GM23338 (cell line): Measurements from ENCODE around the gene TTC3. TPM values are rescaled to one million over a fixed set of nuclear protein-coding genes. Genes with fewer than 3 reads are reported as not detected.

Experiments
- ATAC-seq: fragments of 200-7000 bp; cut with Tn5 transposase; 3 replicates; pipeline ENCODE4 v1.9.1; 2020
- DNase-seq: peaks from one replicate; pipeline ENCODE4 v3.0.0-alpha.2; 2015; ENCODE audit warnings: low spot score
- H2AFZ ChIP-seq: fragments of 200-600 bp; sonication (generic); 2 replicates; pipeline ENCODE4 v1.8.0; 2016; ENCODE audit warnings: antibody characterized with exemption, mild to moderate bottlenecking, moderate library complexity
- H3F3A ChIP-seq: fragments of 200-600 bp; sonication (generic); replicated peaks from 2 replicates; pipeline ENCODE4 v1.8.0; 2017; ENCODE audit warnings: antibody characterized with exemption, mixed run types, low read depth
- H3K27ac ChIP-seq: fragments of 200-600 bp; sonication (generic); 2 replicates; pipeline ENCODE4 v1.6.1; 2016; ENCODE audit warnings: low read depth
- H3K27me3 ChIP-seq: fragments of 200-600 bp; sonication (generic); 2 replicates; pipeline ENCODE4 v1.8.0; 2016; ENCODE audit warnings: mild to moderate bottlenecking, mixed run types, moderate library complexity; ENCODE audit not compliant: insufficient read depth
- H3K36me3 ChIP-seq: fragments of 200-600 bp; sonication (generic); 2 replicates; pipeline ENCODE4 v1.8.0; 2016; ENCODE audit warnings: mild to moderate bottlenecking; ENCODE audit not compliant: insufficient read depth
- H3K4me1 ChIP-seq: fragments of 200-600 bp; sonication (generic); 2 replicates; pipeline ENCODE4 v1.8.0; 2016; ENCODE audit warnings: mild to moderate bottlenecking, moderate library complexity; ENCODE audit not compliant: insufficient read depth
- H3K4me2 ChIP-seq: fragments of 200-600 bp; sonication (generic); 2 replicates; pipeline ENCODE4 v1.7.1; 2017; ENCODE audit warnings: mixed run types
- H3K4me3 ChIP-seq: fragments of 200-600 bp; sonication (generic); 2 replicates; pipeline ENCODE4 v1.6.1; 2016; ENCODE audit warnings: mixed run types
- H3K79me2 ChIP-seq: fragments of 200-600 bp; sonication (generic); replicated peaks from 2 replicates; pipeline ENCODE4 v1.8.0; 2017; ENCODE audit warnings: mild to moderate bottlenecking; ENCODE audit not compliant: insufficient read depth
- H3K9me2 ChIP-seq: fragments of 200-600 bp; sonication (generic); 2 replicates; pipeline ENCODE4 v1.8.0; 2017; ENCODE audit not compliant: insufficient read depth
- H4K20me1 ChIP-seq: fragments of 200-600 bp; sonication (generic); replicated peaks from 2 replicates; pipeline ENCODE4 v1.8.0; 2017; ENCODE audit warnings: mild to moderate bottlenecking; ENCODE audit not compliant: insufficient read depth
- H3K27ac Mint-ChIP-seq: 2 replicates; pipeline ENCODE4 v1.8.0; 2020; ENCODE audit warnings: inconsistent platforms, mild to moderate bottlenecking, moderate library complexity, mixed read lengths
- H3K27me3 Mint-ChIP-seq: 3 replicates; pipeline ENCODE4 v1.8.0; 2022; ENCODE audit warnings: low read depth, mild to moderate bottlenecking, moderate library complexity, mixed read lengths, inconsistent platforms; ENCODE audit not compliant: insufficient read depth, poor library complexity
- H3K36me3 Mint-ChIP-seq: 3 replicates; pipeline ENCODE4 v1.8.0; 2021; ENCODE audit warnings: low read depth, mild to moderate bottlenecking, inconsistent platforms, moderate library complexity, mixed read lengths
- H3K4me1 Mint-ChIP-seq: 3 replicates; pipeline ENCODE4 v1.8.0; 2020; ENCODE audit warnings: mild to moderate bottlenecking, inconsistent platforms, mixed read lengths
- H3K4me3 Mint-ChIP-seq: 3 replicates; pipeline ENCODE4 v1.8.0; 2021; ENCODE audit warnings: moderate library complexity, mild to moderate bottlenecking, inconsistent platforms, mixed read lengths
- H3K9me3 Mint-ChIP-seq: 3 replicates; pipeline ENCODE4 v1.8.0; 2020; ENCODE audit warnings: moderate library complexity, mild to moderate bottlenecking, inconsistent platforms, mixed read lengths
- CREB1 ChIP-seq: fragments of 250-450 bp; sonication (Bioruptor Pico); IDR thresholded peaks from 2 replicates; pipeline ENCODE4 v1.5.0; 2020; ENCODE audit warnings: low read depth, mild to moderate bottlenecking, moderate library complexity
- CTCF ChIP-seq, 2 experiments: fragments of 200-600 bp in 1 of 2; sonication (generic) in 1 of 2; conservative IDR thresholded peaks; 2 replicates each; pipeline versions ENCODE4 v1.5.1 to v1.6.1; 2016 to 2017; ENCODE audit warnings: antibody characterized with exemption in 2 of 2, low read depth in 2 of 2, mild to moderate bottlenecking in 2 of 2, moderate library complexity in 1 of 2
- EZH2 ChIP-seq: fragments of 200-600 bp; sonication (generic); IDR thresholded peaks from one replicate; pipeline ENCODE4 v1.8.0; 2017; ENCODE audit warnings: antibody characterized with exemption, mild to moderate bottlenecking, low read depth; ENCODE audit not compliant: unreplicated experiment
- EZH2phosphoT487 ChIP-seq: fragments of 200-600 bp; sonication (generic); IDR thresholded peaks from one replicate; pipeline ENCODE4 v1.8.1; 2018; ENCODE audit warnings: antibody characterized with exemption; ENCODE audit not compliant: unreplicated experiment
- JUNB ChIP-seq: IDR thresholded peaks from one replicate; pipeline ENCODE4 v1.6.1; 2016; ENCODE audit warnings: antibody characterized with exemption; ENCODE audit not compliant: unreplicated experiment
- POLR2AphosphoS5 ChIP-seq: IDR thresholded peaks from 2 replicates; pipeline ENCODE4 v1.6.1; 2016; ENCODE audit warnings: antibody characterized with exemption, low read depth
- REST ChIP-seq: IDR thresholded peaks from one replicate; pipeline ENCODE4 v1.6.1; 2018; ENCODE audit warnings: antibody characterized with exemption; ENCODE audit not compliant: unreplicated experiment
- ZNF114 ChIP-seq: fragments of 250-450 bp; sonication (Bioruptor Pico); IDR thresholded peaks from 2 replicates; pipeline ENCODE4 v1.5.0; 2020; ENCODE audit warnings: mild to moderate bottlenecking, moderate library complexity
- ZNF331 ChIP-seq: fragments of 250-450 bp; sonication (Bioruptor Pico); IDR thresholded peaks from 2 replicates; pipeline ENCODE4 v1.5.0; 2020; ENCODE audit warnings: low read depth, mild to moderate bottlenecking, moderate library complexity
- ZNF462 ChIP-seq: fragments of 250-450 bp; sonication (Bioruptor Pico); IDR thresholded peaks from 2 replicates; pipeline ENCODE4 v1.5.0; 2020; ENCODE audit warnings: mild to moderate bottlenecking, moderate library complexity
- polyA plus RNA-seq: library from polyadenylated mRNA; unstranded; fragments of >200 nt; fragmentation: Nextera tagmentation; extraction: Ambion mirVana; gene quantifications from 2 replicates; pipeline ENCODE4 v1.2.1, GENCODE V29; 2016
- total RNA-seq: library from RNA; depleted of rRNA; stranded (reverse); fragments of >200 nt; shearing (Covaris generic); gene quantifications from 2 replicates; pipeline ENCODE4 v1.2.3, GENCODE V29; 2014

TTC3 gene
- total and polyA plus RNA-seq, 2 experiments from 2014 or later: 28.9 to 48.6 TPM

GRCh38 chr21:37188825-37189224 lies 115.8 kb downstream of the TTC3 start (continued):
- no peak for TF ChIP-seq REST

GRCh38 chr21:37192019-37192418 lies 119.0 kb downstream of the TTC3 start:
- H3K79me2 ChIP-seq: no peaks in the 10 kb centered on the region
- no peaks in the 10 kb centered on the region for H3K9me2 ChIP-seq
- no peak overlapping the region for H2AFZ ChIP-seq
- no peak overlapping the region for H3K4me2 ChIP-seq
- H3K27ac ChIP-seq: no peak overlapping the region
- no peak overlapping the region for H3K4me3 ChIP-seq
- ATAC-seq: no peak
- no peaks in the 10 kb centered on the region for H3F3A ChIP-seq
- Mint-ChIP-seq H3K9me3 (no peaks in the 10 kb centered on the region), H3K4me1 (peaks cover 12% of the 10 kb centered on the region), H3K27ac (no peak overlapping the region), H3K4me3 (no peak overlapping the region), H3K27me3 (peaks cover 5% of the 10 kb centered on the region), H3K36me3 (no peaks in the 10 kb centered on the region)
- no peaks in the 10 kb centered on the region for H4K20me1 ChIP-seq
- DNase-seq: no peak
- no peaks in the 10 kb centered on the region for H3K36me3 ChIP-seq
- H3K4me1 ChIP-seq: no peaks in the 10 kb centered on the region; the same call in 1 of the 2 replicates
- H3K27me3 ChIP-seq: no peaks in the 10 kb centered on the region
- no peak for TF ChIP-seq JUNB
- TF ChIP-seq CTCF (conservative IDR thresholded peaks at IDR 0.05; ENCODE audit: low read depth in 2 of 2): no peak
- TF ChIP-seq REST: no peak
- TF ChIP-seq EZH2: no peak
- TF ChIP-seq EZH2phosphoT487: no peak
- no peak for TF ChIP-seq ZNF331 (CRISPR knock-in tag)
- TF ChIP-seq POLR2AphosphoS5: no peak
- TF ChIP-seq ZNF114 (CRISPR knock-in tag): no peak
- no peak for TF ChIP-seq ZNF462 (CRISPR knock-in tag)
- no peak for TF ChIP-seq CREB1 (CRISPR knock-in tag)
